Thoracic aorta (tissue), 2 donors: ENCODE measurements around the gene PPP1CA. TPM values are rescaled to one million over a fixed set of nuclear protein-coding genes. Genes with fewer than 3 reads are reported as not detected.

Experiments
- ATAC-seq: fragments of 150-250 bp; one replicate; pipeline ENCODE4 v1.8.0; 2017; ENCODE audit warnings: low read depth; ENCODE audit not compliant: insufficient number of reproducible peaks, low FRiP score
- DNase-seq: peaks from one replicate; pipeline ENCODE4 v3.0.0-alpha.2; 2020; ENCODE audit warnings: low spot score
- H3K27ac ChIP-seq, 2 donors: fragments of 200-600 bp; sonication (generic); 1 replicate in 1 of 2; 2 replicates in 1 of 2; pipeline ENCODE4 v1.5.1; 2016; ENCODE audit warnings: mild to moderate bottlenecking in 2 of 2, moderate library complexity in 2 of 2
- H3K27me3 ChIP-seq: fragments of 200-600 bp; sonication (generic); replicated peaks from 2 replicates; pipeline ENCODE4 v1.6.0; 2016; ENCODE audit warnings: mild to moderate bottlenecking; ENCODE audit not compliant: insufficient read depth
- H3K36me3 ChIP-seq: fragments of 200-600 bp; sonication (generic); one replicate; pipeline ENCODE4 v1.5.1; 2016
- H3K4me1 ChIP-seq, 2 donors: fragments of 200-600 bp; sonication (generic); 1 replicate in 1 of 2; 2 replicates in 1 of 2; pipeline versions ENCODE4 v1.5.1 to v1.6.0; 2016; ENCODE audit warnings: low read depth in 2 of 2, mild to moderate bottlenecking in 1 of 2; ENCODE audit not compliant: control insufficient read depth in 1 of 2
- H3K4me3 ChIP-seq: fragments of 200-600 bp; sonication (generic); 2 replicates; pipeline ENCODE4 v1.5.1; 2016; ENCODE audit warnings: mild to moderate bottlenecking
- H3K9me3 ChIP-seq: fragments of 200-600 bp; sonication (generic); 2 replicates; pipeline ENCODE4 v1.5.1; 2016
- CTCF ChIP-seq: fragments of 200-600 bp; sonication (generic); IDR thresholded peaks from one replicate; pipeline ENCODE4 v1.5.1; 2019; ENCODE audit warnings: antibody characterized with exemption
- total RNA-seq, 2 donors: library from RNA; depleted of rRNA; stranded (reverse); fragments of >200 nt; gene quantifications; one replicate each; pipeline versions ENCODE4 v1.1.0 to v1.2.3, GENCODE V29; 2016

The PPP1CA gene
- total RNA-seq, 2 donors from 2014 or later = 74.4 to 77.8 TPM

GRCh38 chr11:67415501-67416304 is 14.0 kb upstream of the PPP1CA start, which contains the start of gene CARNS1:
Gene CARNS1, plus strand, starts transcription at chr11:67415678. Its CDS starts 522 bp downstream, at chr11:67416200.
- Histone ChIP-seq H3K36me3 (no peaks in the 10 kb centered on the region), H3K4me3 (peak within 1 kb of the TSS; percentile 71), H3K9me3 (no peaks in the 10 kb centered on the region), H3K4me1 (peaks cover 23 to 55% of the 10 kb centered on the region in 2 donors), H3K27me3 (no peaks in the 10 kb centered on the region), H3K27ac (peak within 1 kb of the TSS; percentile 66 to 90)
- no peak for ATAC-seq
- DNase-seq = no peak
- no peak for TF ChIP-seq CTCF

GRCh38 chr11:67413266-67413849 is 11.7 kb upstream of the PPP1CA start:
- no peak for ATAC-seq
- Histone ChIP-seq H3K9me3 (no peaks in the 10 kb centered on the region), H3K27ac (no peak overlapping the region), H3K36me3 (no peaks in the 10 kb centered on the region), H3K27me3 (no peaks in the 10 kb centered on the region), H3K4me3 (no peak overlapping the region), H3K4me1 (peaks cover 9 to 32% of the 10 kb centered on the region in 2 donors)
- DNase-seq = no peak
- no peak for TF ChIP-seq CTCF

- Histone ChIP-seq H3K27ac (no peak overlapping the region), H3K9me3 (no peaks in the 10 kb centered on the region), H3K4me1 (peaks cover 9 to 25% of the 10 kb centered on the region in 2 donors), H3K27me3 (no peaks in the 10 kb centered on the region), H3K36me3 (no peaks in the 10 kb centered on the region), H3K4me3 (no peak overlapping the region)
- no peak for ATAC-seq
- no peak for TF ChIP-seq CTCF
- no peak for DNase-seq
Observed at GRCh38 chr11:67412495-67413179, 11.0 kb upstream of the PPP1CA start.

- no peak for TF ChIP-seq CTCF
Observed at GRCh38 chr11:67411785-67412152, 10.1 kb upstream of the PPP1CA start.

More at GRCh38 chr11:67411785-67412152, 10.1 kb upstream of the PPP1CA start:
- DNase-seq (no peak), ATAC-seq (no peak)
- H3K9me3 ChIP-seq = no peaks in the 10 kb centered on the region
- H3K27me3 ChIP-seq = no peaks in the 10 kb centered on the region
- H3K36me3 ChIP-seq = no peaks in the 10 kb centered on the region
- peaks cover 9 to 17% of the 10 kb centered on the region in 2 donors for H3K4me1 ChIP-seq
- no peak overlapping the region for H3K4me3 ChIP-seq
- no peak overlapping the region for H3K27ac ChIP-seq
